ENCODE results near the gene IGSF11. TPM values are rescaled to one million over a fixed set of nuclear protein-coding genes. Genes with fewer than 3 reads are reported as not detected.

Gene IGSF11
- total RNA-seq, 1 donor from 2014 or later: 1.1 TPM

Other genes starting within 250 kb of the IGSF11 start
- not detected for gene TEX55, start 111.3 kb upstream of the IGSF11 start, total RNA-seq
- not detected for gene UPK1B, start 138.8 kb upstream of the IGSF11 start, total RNA-seq
- gene B4GALT4, start 206.0 kb upstream of the IGSF11 start, total RNA-seq: 13.5 TPM